Smooth muscle cell (in vitro differentiated cells): ENCODE results near the gene CMTM2. TPM values are rescaled to one million over a fixed set of nuclear protein-coding genes. Genes with fewer than 3 reads are reported as not detected.

Source experiments
- DNase-seq: peaks from one replicate; lab custom pipeline; 2025; ENCODE audit not compliant: unreplicated experiment; lab: John Stamatoyannopoulos, UW
- H2AFZ ChIP-seq: fragments of 200-600 bp; sonication (generic); 2 replicates; pipeline ENCODE4 v1.6.0; 2016; ENCODE audit warnings: antibody characterized with exemption, low read depth, mild to moderate bottlenecking
- H3F3A ChIP-seq: fragments of 200-600 bp; sonication (generic); 2 replicates; pipeline ENCODE4 v1.6.0; 2017; ENCODE audit warnings: antibody characterized with exemption, low read depth
- H3K27ac ChIP-seq: fragments of 200-600 bp; sonication (generic); 2 replicates; pipeline ENCODE4 v1.5.1; 2016; ENCODE audit warnings: low read depth, mild to moderate bottlenecking
- H3K27me3 ChIP-seq: fragments of 200-600 bp; sonication (generic); 2 replicates; pipeline ENCODE4 v1.6.1; 2016; ENCODE audit warnings: low read depth, mild to moderate bottlenecking
- H3K36me3 ChIP-seq: fragments of 200-600 bp; sonication (generic); 2 replicates; pipeline ENCODE4 v1.5.1; 2016; ENCODE audit warnings: low read depth
- H3K4me1 ChIP-seq: fragments of 200-600 bp; sonication (generic); 2 replicates; pipeline ENCODE4 v1.5.1; 2016; ENCODE audit warnings: low read depth
- H3K4me2 ChIP-seq: fragments of 200-600 bp; sonication (generic); 2 replicates; pipeline ENCODE4 v1.6.0; 2016; ENCODE audit warnings: mild to moderate bottlenecking
- H3K4me3 ChIP-seq: fragments of 200-600 bp; sonication (generic); 2 replicates; pipeline ENCODE4 v1.5.1; 2016; ENCODE audit warnings: mild to moderate bottlenecking
- H3K79me2 ChIP-seq: fragments of 200-600 bp; sonication (generic); 2 replicates; pipeline ENCODE4 v1.6.0; 2016; ENCODE audit warnings: low read depth, mild to moderate bottlenecking
- H3K9ac ChIP-seq: fragments of 200-600 bp; sonication (generic); 2 replicates; pipeline ENCODE4 v1.6.0; 2016; ENCODE audit warnings: low read depth
- H3K9me3 ChIP-seq: fragments of 200-600 bp; sonication (generic); replicated peaks from 2 replicates; pipeline ENCODE4 v1.5.1; 2016; ENCODE audit warnings: low read depth
- H4K20me1 ChIP-seq: fragments of 200-600 bp; sonication (generic); 2 replicates; pipeline ENCODE4 v1.6.0; 2016; ENCODE audit warnings: low read depth
- whole genome bisulfite sequencing: methylation state at CpG from one replicate; pipeline ENCODE4 v1.1.7; 2016; ENCODE audit warnings: low lambda C conversion rate; 5-methylcytosine and 5-hydroxymethylcytosine counted together
- polyA plus RNA-seq: library from polyadenylated mRNA; unstranded; fragments of >200 nt; fragmentation: Nextera tagmentation; extraction: Ambion mirVana; gene quantifications from 2 replicates; pipeline ENCODE4 v1.2.1, GENCODE V29; 2016
- total RNA-seq: library from RNA; depleted of rRNA; stranded (reverse); fragments of >200 nt; gene quantifications from 2 replicates; pipeline ENCODE4 v1.2.3, GENCODE V29; 2014
- TF ChIP-seq, protein P1 (sequence below): fragments of 200-600 bp; sonication (generic); IDR thresholded peaks from 2 replicates; pipeline ENCODE4 v1.5.1; 2017; ENCODE audit warnings: borderline replicate concordance, mild to moderate bottlenecking, antibody characterized with exemption; ENCODE audit not compliant: insufficient read depth, poor library complexity, severe bottlenecking

Gene CMTM2, protein sequence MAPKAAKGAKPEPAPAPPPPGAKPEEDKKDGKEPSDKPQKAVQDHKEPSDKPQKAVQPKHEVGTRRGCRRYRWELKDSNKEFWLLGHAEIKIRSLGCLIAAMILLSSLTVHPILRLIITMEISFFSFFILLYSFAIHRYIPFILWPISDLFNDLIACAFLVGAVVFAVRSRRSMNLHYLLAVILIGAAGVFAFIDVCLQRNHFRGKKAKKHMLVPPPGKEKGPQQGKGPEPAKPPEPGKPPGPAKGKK
- total RNA-seq (not detected in 2 replicates), polyA plus RNA-seq (0.60 TPM in 1 of 2 replicates, not detected in the other)

GRCh38 chr16:66578651-66579531 lies at the start of gene CMTM2:
Gene CMTM2 (plus strand): TSS chr16:66579463. CDS start chr16:66579608, 145 bp downstream.
- TF ChIP-seq, protein P1, sequence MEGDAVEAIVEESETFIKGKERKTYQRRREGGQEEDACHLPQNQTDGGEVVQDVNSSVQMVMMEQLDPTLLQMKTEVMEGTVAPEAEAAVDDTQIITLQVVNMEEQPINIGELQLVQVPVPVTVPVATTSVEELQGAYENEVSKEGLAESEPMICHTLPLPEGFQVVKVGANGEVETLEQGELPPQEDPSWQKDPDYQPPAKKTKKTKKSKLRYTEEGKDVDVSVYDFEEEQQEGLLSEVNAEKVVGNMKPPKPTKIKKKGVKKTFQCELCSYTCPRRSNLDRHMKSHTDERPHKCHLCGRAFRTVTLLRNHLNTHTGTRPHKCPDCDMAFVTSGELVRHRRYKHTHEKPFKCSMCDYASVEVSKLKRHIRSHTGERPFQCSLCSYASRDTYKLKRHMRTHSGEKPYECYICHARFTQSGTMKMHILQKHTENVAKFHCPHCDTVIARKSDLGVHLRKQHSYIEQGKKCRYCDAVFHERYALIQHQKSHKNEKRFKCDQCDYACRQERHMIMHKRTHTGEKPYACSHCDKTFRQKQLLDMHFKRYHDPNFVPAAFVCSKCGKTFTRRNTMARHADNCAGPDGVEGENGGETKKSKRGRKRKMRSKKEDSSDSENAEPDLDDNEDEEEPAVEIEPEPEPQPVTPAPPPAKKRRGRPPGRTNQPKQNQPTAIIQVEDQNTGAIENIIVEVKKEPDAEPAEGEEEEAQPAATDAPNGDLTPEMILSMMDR: no peak

DNA sequence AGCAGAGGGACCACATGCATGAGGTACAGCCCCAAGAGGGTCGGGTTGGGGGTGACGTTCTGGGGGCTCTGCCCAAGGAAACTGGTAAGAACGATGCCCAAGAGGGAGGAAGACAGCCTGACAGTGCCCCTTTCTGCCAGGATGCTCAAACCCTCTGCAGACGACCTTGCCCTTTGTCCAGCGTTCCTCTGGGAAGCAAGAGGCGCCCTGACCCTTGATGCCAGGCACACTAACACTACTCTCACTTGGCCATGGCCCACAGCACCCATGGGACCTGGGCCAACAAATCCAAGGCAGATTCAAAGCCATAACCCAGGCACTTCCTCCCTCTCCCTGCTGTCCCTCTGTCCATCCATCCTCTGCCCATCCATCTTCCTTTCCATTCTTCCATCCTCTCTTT lies 49.8 kb upstream of the CMTM2 start:
- TF ChIP-seq, protein P1: no peak
- Histone ChIP-seq H3K27me3 (no peaks in the 10 kb centered on the region), H3K36me3 (no peaks in the 10 kb centered on the region), H3F3A (no peaks in the 10 kb centered on the region), H3K9ac (no peak overlapping the region), H3K4me1 (peaks cover 5% of the 10 kb centered on the region), H3K4me2 (no peak overlapping the region), H4K20me1 (no peaks in the 10 kb centered on the region), H2AFZ (no peak overlapping the region), H3K27ac (no peak overlapping the region), H3K9me3 (no peaks in the 10 kb centered on the region), H3K4me3 (no peak overlapping the region), H3K79me2 (no peaks in the 10 kb centered on the region)
- WGBS: 86% methylated on average over 6 of the region's 6 CpGs
- DNase-seq: no peak

More at GRCh38 chr16:66578651-66579531, at the start of gene CMTM2:
- H2AFZ ChIP-seq: no peak within 1 kb of the TSS
- H3K4me2 ChIP-seq: peak within 1 kb of the TSS; percentile 74
- no peaks in the 10 kb centered on the region for H3K36me3 ChIP-seq
- peaks cover 35% of the 10 kb centered on the region for H3K27me3 ChIP-seq
- no peaks in the 10 kb centered on the region for H3K9me3 ChIP-seq
- H3K79me2 ChIP-seq: no peaks in the 10 kb centered on the region
- peaks cover 9% of the 10 kb centered on the region for H3K4me1 ChIP-seq
- H3K27ac ChIP-seq: no peak within 1 kb of the TSS
- no peak within 1 kb of the TSS for H3K4me3 ChIP-seq
- 25% methylated on average over 58 of the region's 77 CpGs for WGBS
- H3K9ac ChIP-seq: no peak within 1 kb of the TSS
- no peak for DNase-seq
- H3F3A ChIP-seq: no peaks in the 10 kb centered on the region
- H4K20me1 ChIP-seq: no peaks in the 10 kb centered on the region

GRCh38 chr16:66534376-66534799 lies 44.9 kb upstream of the CMTM2 start:
- no peak overlapping the region for H3K9ac ChIP-seq
- no peak overlapping the region for H3K27ac ChIP-seq
- 58% methylated on average over 1 of the region's 1 CpG for WGBS
- no peaks in the 10 kb centered on the region for H3K79me2 ChIP-seq
- H3K36me3 ChIP-seq: no peaks in the 10 kb centered on the region
- no peak overlapping the region for H3K4me3 ChIP-seq
- no peaks in the 10 kb centered on the region for H3K9me3 ChIP-seq
- TF ChIP-seq, protein P1: no peak
- no peaks in the 10 kb centered on the region for H3F3A ChIP-seq
- no peak overlapping the region for H2AFZ ChIP-seq
- no peaks in the 10 kb centered on the region for H3K4me1 ChIP-seq
- no peak for DNase-seq
- H4K20me1 ChIP-seq: no peaks in the 10 kb centered on the region
- H3K4me2 ChIP-seq: no peak overlapping the region
- no peaks in the 10 kb centered on the region for H3K27me3 ChIP-seq
